ENCODE measurements around the gene CCDC8. TPM values are rescaled to one million over a fixed set of nuclear protein-coding genes. Genes with fewer than 3 reads are reported as not detected.
"Not testable (repeated sequence)": the region's sequence is repeated elsewhere in the genome, so short reads cannot be mapped to it uniquely, and the experiment has no call there.

The CCDC8 gene
- total RNA-seq, 2 donors from 2014 or later, result 20.4 to 32.7 TPM

- TF ChIP-seq CTCF (IDR thresholded peaks at IDR 0.05), result no peak
- no peak for TF ChIP-seq POLR2AphosphoS5 (IDR thresholded peaks at IDR 0.05)
- no peak for TF ChIP-seq POLR2A (IDR thresholded peaks at IDR 0.05)
- Histone ChIP-seq H3K27ac (no peak overlapping the region), H3K27me3 (replicated peaks; ENCODE audit: insufficient read depth) (no peaks in the 10 kb centered on the region), H3K4me3 (no peak overlapping the region), H3K9me3 (no peaks in the 10 kb centered on the region), H3K4me1 (replicated peaks) (peaks cover 15% of the 10 kb centered on the region), H3K36me3 (no peaks in the 10 kb centered on the region)
- no peak for DNase-seq (ENCODE audit: low spot score)
- intact Hi-C loops (cut with DNase I), result no loop called here
- WGBS, result 81% methylated on average over 14 of the region's 15 CpGs
Measured at GRCh38 chr19:46446021-46446420, 32.7 kb upstream of the CCDC8 start.

- Histone ChIP-seq H3K27ac (peak overlapping the region; percentile 43 to 55), H3K27me3 (replicated peaks; ENCODE audit: insufficient read depth) (no peaks in the 10 kb centered on the region), H3K36me3 (no peaks in the 10 kb centered on the region), H3K4me1 (replicated peaks) (peaks cover 15% of the 10 kb centered on the region), H3K9me3 (no peaks in the 10 kb centered on the region), H3K4me3 (no peak overlapping the region)
- peak; percentile 71 for DNase-seq (ENCODE audit: low spot score)
- intact Hi-C loops (cut with DNase I), result no loop called here
- 43% methylated on average over 8 of the region's 8 CpGs for WGBS
- TF ChIP-seq POLR2AphosphoS5 (IDR thresholded peaks at IDR 0.05) (peak; percentile 83), CTCF (IDR thresholded peaks at IDR 0.05) (no peak), POLR2A (IDR thresholded peaks at IDR 0.05) (no peak)
Measured at GRCh38 chr19:46442808-46443450, 29.6 kb upstream of the CCDC8 start.

- no peak for TF ChIP-seq POLR2A (IDR thresholded peaks at IDR 0.05)
- TF ChIP-seq POLR2AphosphoS5 (IDR thresholded peaks at IDR 0.05), result peak; percentile 5
- TF ChIP-seq CTCF (IDR thresholded peaks at IDR 0.05), result no peak
- H3K4me3 ChIP-seq, result no peak overlapping the region
- H3K36me3 ChIP-seq, result no peaks in the 10 kb centered on the region
- DNase-seq (ENCODE audit: low spot score), result no peak
- peaks cover 15% of the 10 kb centered on the region for H3K4me1 ChIP-seq (replicated peaks)
- WGBS, result 32% methylated on average over 1 of the region's 1 CpG
- no peaks in the 10 kb centered on the region for H3K27me3 ChIP-seq (replicated peaks; ENCODE audit: insufficient read depth)
- H3K9me3 ChIP-seq, result no peaks in the 10 kb centered on the region
- intact Hi-C loops (cut with DNase I), result no loop called here
- H3K27ac ChIP-seq, result peak overlapping the region; percentile 43 to 55
Measured at GRCh38 chr19:46441866-46442265, 28.5 kb upstream of the CCDC8 start.

- H3K27me3 ChIP-seq (replicated peaks; ENCODE audit: insufficient read depth); H3K9me3 ChIP-seq; DNase-seq (ENCODE audit: low spot score); H3K27ac ChIP-seq; H3K36me3 ChIP-seq; H3K4me1 ChIP-seq (replicated peaks); intact Hi-C loops (cut with DNase I); H3K4me3 ChIP-seq: not testable (repeated sequence)
- 96% methylated on average over 4 of the region's 4 CpGs for WGBS
Measured at GRCh38 chr19:46435689-46436088, 22.3 kb upstream of the CCDC8 start.

GRCh38 chr19:46435009-46435408, 21.6 kb upstream of the CCDC8 start:
- 53% methylated on average over 6 of the region's 6 CpGs for WGBS
- intact Hi-C loops (cut with DNase I), result no loop called here
- no peaks in the 10 kb centered on the region for H3K4me1 ChIP-seq (replicated peaks)
- H3K27ac ChIP-seq, result no peak overlapping the region
- no peak for DNase-seq (ENCODE audit: low spot score)
- no peaks in the 10 kb centered on the region for H3K36me3 ChIP-seq
- TF ChIP-seq POLR2AphosphoS5 (IDR thresholded peaks at IDR 0.05), result no peak
- TF ChIP-seq POLR2A (IDR thresholded peaks at IDR 0.05), result no peak
- no peak for TF ChIP-seq CTCF (IDR thresholded peaks at IDR 0.05)
- no peak overlapping the region for H3K4me3 ChIP-seq
- H3K27me3 ChIP-seq (replicated peaks; ENCODE audit: insufficient read depth), result no peaks in the 10 kb centered on the region
- no peaks in the 10 kb centered on the region for H3K9me3 ChIP-seq

- H3K36me3 ChIP-seq; intact Hi-C loops (cut with DNase I); H3K4me3 ChIP-seq; H3K27me3 ChIP-seq (replicated peaks; ENCODE audit: insufficient read depth); H3K9me3 ChIP-seq; H3K27ac ChIP-seq; DNase-seq (ENCODE audit: low spot score); H3K4me1 ChIP-seq (replicated peaks): not testable (repeated sequence)
- 69% methylated on average over 7 of the region's 7 CpGs for WGBS
Measured at GRCh38 chr19:46433470-46433869, 20.1 kb upstream of the CCDC8 start.
